Neutrophil (primary cell): Measurements from ENCODE around the gene ESYT3.
"Not testable (repeated sequence)": the region's sequence is repeated elsewhere in the genome, so short reads cannot be mapped to it uniquely, and the experiment has no call there.

Source experiments
- H3K27ac ChIP-seq: fragments of 200-600 bp; sonication (generic); 2 replicates; pipeline ENCODE4 v1.5.1; 2016; ENCODE audit warnings: mild to moderate bottlenecking, moderate library complexity
- H3K27me3 ChIP-seq: fragments of 200-600 bp; sonication (generic); 2 replicates; pipeline ENCODE4 v1.6.0; 2016; ENCODE audit warnings: mild to moderate bottlenecking
- H3K36me3 ChIP-seq: fragments of 200-600 bp; sonication (generic); 2 replicates; pipeline ENCODE4 v1.5.1; 2017
- H3K4me1 ChIP-seq, 2 experiments: fragments of 200-600 bp in 1 of 2; sonication (generic) in 1 of 2; 1 replicate in 1 of 2; 2 replicates in 1 of 2; pipeline versions ENCODE4 v1.5.1 to v1.6.1; 2013 to 2016; ENCODE audit warnings: low read depth in 1 of 2, low read length in 1 of 2, mild to moderate bottlenecking in 1 of 2, moderate library complexity in 1 of 2; ENCODE audit not compliant: control insufficient read depth in 1 of 2, insufficient read depth in 1 of 2
- H3K4me3 ChIP-seq, 2 experiments: fragments of 200-600 bp in 1 of 2; sonication (generic) in 1 of 2; 1 replicate in 1 of 2; 2 replicates in 1 of 2; pipeline ENCODE4 v1.5.1; 2013 to 2016; ENCODE audit warnings: low read depth in 1 of 2, low read length in 1 of 2, mild to moderate bottlenecking in 1 of 2, moderate library complexity in 1 of 2
- H3K9me3 ChIP-seq: fragments of 200-600 bp; sonication (generic); 2 replicates; pipeline ENCODE4 v1.5.1; 2016
- CTCF ChIP-seq: fragments of 200-600 bp; sonication (generic); IDR thresholded peaks from 2 replicates; pipeline ENCODE4 v1.5.1; 2016; ENCODE audit warnings: antibody characterized with exemption

Gene ESYT3

DNA sequence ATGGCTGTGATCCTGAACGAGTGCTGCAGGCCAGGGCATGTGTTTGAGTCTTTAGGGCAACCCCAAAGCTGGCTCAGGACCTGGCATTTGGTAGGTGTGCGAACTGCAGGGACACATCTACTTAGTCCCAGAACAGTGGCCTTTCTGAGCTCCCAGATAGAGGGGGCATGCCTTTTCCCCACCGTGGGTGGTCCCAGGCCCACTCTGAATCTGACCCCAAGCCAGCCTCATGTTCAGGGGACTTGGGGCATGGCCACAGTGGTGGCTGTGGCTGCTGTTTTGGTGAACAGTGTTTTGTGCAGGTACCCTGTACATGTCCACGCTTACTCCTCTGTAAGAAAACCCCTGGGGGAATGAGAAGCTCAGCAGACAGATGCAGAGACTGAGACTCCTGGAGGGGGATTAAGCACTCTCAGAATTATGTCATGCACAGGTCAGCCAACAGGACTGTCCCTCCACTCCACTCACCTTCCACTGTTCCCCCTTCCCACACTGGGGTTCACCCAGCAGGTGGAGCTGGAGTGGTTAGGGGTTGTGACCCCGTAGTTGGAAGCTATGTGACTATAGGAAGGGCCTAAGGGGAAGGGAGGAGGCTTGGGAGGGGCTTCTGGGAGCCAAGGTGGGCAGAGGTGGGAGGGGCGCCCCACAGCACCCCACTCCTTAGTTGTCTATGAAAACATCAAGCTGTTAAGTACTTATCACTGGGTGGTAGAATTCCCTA lies 16.4 kb downstream of the ESYT3 start:
- no peaks in the 10 kb centered on the region for H3K27me3 ChIP-seq
- H3K4me1 ChIP-seq, result no peaks in the 10 kb centered on the region
- no peaks in the 10 kb centered on the region for H3K9me3 ChIP-seq
- H3K27ac ChIP-seq, result no peak overlapping the region
- H3K4me3 ChIP-seq, result no peak overlapping the region
- H3K36me3 ChIP-seq, result no peaks in the 10 kb centered on the region
- TF ChIP-seq CTCF, result no peak

DNA sequence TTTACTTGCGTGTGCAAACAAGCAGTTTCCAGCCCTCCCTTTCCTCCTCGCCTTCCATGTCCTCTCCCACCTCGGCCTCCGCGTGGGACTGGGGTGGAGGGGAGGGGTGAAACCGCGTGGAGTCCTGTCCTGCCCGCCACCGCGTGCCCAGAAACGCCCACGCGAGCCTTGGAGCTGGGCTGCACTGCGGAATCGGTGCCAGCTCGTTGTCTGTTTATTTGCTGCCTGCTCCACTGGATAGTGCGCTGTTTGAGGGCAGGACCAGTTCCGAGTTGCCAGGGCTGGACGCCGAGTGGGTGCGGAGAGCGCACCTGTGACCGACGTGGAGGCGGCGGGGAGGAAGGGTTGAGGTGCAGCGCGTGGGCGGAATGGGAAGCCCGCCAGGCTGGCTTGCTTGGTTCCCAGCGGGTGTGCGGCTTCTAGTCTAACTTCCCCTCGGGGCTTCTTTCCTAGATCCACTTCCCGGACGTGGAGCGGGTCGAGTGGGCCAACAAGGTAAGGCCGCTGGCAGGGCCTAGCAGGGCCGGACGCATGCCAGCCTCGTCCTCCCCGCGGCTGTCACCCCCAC lies 17.3 kb downstream of the ESYT3 start:
- Histone ChIP-seq H3K27ac (no peak overlapping the region), H3K4me1 (no peaks in the 10 kb centered on the region), H3K27me3 (no peaks in the 10 kb centered on the region), H3K36me3 (no peaks in the 10 kb centered on the region), H3K4me3 (no peak overlapping the region), H3K9me3 (no peaks in the 10 kb centered on the region)
- no peak for TF ChIP-seq CTCF

DNA sequence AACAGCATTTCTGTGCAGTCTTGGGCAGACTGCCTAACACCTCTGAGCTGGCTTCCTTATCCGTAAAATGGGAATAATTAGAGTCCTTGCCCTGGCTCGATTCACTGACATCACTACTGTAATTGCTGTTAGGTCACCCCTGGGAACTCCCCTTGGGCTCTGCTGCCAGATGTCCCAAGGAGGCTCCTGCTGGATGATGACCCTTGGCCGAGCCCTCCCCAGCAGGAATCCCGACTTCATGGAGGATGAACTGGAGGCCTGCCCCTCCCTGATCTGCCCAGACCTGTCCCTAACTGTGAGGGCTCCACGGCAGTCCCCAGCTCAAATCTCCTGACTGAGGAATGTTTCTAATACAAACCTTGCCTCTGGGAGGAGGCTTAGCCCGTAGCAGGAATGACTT lies 18.0 kb downstream of the ESYT3 start:
- H3K36me3 ChIP-seq, result no peaks in the 10 kb centered on the region
- H3K27ac ChIP-seq, result no peak overlapping the region
- no peaks in the 10 kb centered on the region for H3K27me3 ChIP-seq
- no peaks in the 10 kb centered on the region for H3K9me3 ChIP-seq
- H3K4me3 ChIP-seq, result no peak overlapping the region
- no peaks in the 10 kb centered on the region for H3K4me1 ChIP-seq
- TF ChIP-seq CTCF, result no peak

DNA sequence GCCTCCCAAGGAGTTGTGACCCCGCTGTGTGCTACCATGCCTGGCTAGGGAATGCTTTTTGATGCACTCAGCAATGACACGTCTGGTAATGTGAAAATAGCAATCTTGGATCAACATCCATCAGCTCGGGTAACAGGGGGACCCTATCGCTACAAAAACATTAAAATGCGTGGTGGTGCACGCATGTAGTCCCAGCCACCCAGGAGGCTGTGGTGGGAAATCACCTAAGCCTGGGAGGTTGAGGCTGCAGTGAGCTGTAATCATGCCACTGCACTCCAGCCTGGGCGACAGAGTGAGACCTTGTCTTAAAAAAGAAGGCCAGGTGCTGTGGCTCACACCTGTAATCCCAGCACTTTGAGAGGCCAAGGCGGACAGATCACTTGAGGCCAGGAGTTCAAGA lies 19.5 kb downstream of the ESYT3 start:
- not testable (repeated sequence) for H3K36me3 ChIP-seq, H3K27me3 ChIP-seq, H3K9me3 ChIP-seq, H3K4me1 ChIP-seq, H3K4me3 ChIP-seq, H3K27ac ChIP-seq

DNA sequence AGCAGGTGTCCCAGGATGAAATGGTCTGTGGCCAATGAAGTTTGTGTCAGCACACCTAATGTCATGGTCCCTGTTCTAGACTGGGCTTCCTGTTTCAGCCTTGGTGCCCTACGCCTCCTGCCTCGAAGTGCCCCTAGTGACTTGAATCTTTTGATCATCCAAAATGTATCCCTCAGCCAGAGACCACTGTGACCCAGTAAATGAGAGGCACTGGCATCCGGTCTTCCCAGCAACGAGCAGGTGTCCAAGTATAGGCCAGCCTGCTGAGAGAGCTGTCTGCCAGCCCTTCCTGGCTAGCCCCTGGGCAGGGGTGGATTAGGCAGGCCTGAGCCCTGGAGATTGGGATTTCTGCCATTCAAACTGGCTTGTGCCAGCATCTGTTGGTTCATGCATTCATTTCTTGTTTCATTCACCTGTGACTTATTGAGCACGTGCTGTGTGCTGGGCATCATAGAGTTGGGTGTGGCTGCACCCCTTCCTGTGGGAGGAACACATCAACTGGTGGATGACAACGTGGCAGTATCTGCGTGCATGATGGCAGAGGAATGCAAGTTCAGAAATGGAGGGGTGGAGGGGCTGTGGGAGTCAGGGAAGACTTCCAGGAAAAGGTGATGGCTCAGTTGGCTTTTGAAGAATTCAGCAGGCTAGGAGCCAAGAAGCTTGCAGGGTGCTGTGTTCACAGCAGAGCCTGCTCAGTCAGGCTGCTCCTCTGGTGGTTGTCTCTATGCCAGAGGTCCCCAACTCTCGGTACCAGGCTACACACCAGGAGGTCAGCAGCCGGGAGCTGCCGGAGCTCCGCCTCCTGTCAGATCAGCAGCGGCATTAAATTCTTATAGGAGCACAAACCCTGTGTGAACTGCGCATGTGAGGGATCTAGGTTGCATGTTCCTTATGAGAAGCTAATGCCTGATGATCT lies 21.6 kb downstream of the ESYT3 start:
- H3K4me1 ChIP-seq, result no peaks in the 10 kb centered on the region
- no peak overlapping the region for H3K27ac ChIP-seq
- H3K27me3 ChIP-seq, result no peaks in the 10 kb centered on the region
- no peaks in the 10 kb centered on the region for H3K9me3 ChIP-seq
- H3K4me3 ChIP-seq, result no peak overlapping the region
- no peaks in the 10 kb centered on the region for H3K36me3 ChIP-seq
- TF ChIP-seq CTCF, result no peak
